ENCODE data around the gene C2CD4C.
"Not testable (repeated sequence)": the region's sequence is repeated elsewhere in the genome, so short reads cannot be mapped to it uniquely, and the experiment has no call there.

The C2CD4C gene

DNA sequence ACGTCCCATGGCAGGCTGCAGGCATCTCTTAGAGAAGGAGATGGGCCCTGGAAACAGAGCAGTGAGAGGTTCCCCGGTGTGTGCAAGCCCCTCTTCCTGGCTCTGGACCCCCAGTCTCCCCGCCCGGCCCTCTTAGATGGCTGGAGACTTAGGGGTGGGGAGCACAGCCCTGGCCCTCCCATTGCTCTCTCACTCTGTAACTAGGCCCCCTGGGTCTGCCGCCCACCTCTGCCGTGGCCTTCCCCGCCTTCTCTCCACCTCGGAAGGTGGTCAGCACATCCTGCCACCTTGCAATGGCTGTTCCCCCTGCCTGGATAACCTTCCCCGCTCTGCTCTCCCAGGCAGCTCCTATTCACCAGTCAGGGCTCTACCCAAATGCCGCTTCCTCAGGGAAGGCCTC is 21.8 kb upstream of the C2CD4C start:
- TF ChIP-seq, protein P1, sequence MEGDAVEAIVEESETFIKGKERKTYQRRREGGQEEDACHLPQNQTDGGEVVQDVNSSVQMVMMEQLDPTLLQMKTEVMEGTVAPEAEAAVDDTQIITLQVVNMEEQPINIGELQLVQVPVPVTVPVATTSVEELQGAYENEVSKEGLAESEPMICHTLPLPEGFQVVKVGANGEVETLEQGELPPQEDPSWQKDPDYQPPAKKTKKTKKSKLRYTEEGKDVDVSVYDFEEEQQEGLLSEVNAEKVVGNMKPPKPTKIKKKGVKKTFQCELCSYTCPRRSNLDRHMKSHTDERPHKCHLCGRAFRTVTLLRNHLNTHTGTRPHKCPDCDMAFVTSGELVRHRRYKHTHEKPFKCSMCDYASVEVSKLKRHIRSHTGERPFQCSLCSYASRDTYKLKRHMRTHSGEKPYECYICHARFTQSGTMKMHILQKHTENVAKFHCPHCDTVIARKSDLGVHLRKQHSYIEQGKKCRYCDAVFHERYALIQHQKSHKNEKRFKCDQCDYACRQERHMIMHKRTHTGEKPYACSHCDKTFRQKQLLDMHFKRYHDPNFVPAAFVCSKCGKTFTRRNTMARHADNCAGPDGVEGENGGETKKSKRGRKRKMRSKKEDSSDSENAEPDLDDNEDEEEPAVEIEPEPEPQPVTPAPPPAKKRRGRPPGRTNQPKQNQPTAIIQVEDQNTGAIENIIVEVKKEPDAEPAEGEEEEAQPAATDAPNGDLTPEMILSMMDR (conservative IDR thresholded peaks at IDR 0.05; ENCODE audit: control insufficient read depth, insufficient read depth, low read depth, low read length) = no peak
- DNase-seq (ENCODE audit: low read depth) = no peak
- H3K4me3 ChIP-seq (ENCODE audit: control insufficient read depth, low read depth, low read length) = no peak overlapping the region

DNA sequence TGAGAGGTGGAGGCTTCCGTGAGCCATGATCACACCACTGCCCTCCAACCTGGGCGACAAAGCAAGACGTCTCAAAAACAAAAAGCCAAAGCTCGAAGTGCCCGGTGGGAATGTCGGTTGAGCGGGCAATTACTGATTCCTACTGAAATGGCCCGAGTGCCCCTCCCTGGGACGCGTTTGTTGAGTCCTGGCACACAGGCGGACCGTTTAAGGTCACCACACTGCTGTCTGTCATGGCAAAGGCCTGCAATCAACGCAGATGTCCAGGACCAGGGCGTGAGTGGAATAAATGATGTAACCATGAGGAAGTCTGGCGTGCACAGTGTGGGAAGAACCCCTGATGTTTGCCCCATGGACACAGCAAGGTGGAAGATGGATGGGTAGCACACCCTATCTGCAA is 19.2 kb upstream of the C2CD4C start:
- H3K4me3 ChIP-seq (ENCODE audit: control insufficient read depth, low read depth, low read length) = no peak overlapping the region
- DNase-seq (ENCODE audit: low read depth) = no peak
- TF ChIP-seq, protein P1 (conservative IDR thresholded peaks at IDR 0.05; ENCODE audit: control insufficient read depth, insufficient read depth, low read depth, low read length) = no peak

DNA sequence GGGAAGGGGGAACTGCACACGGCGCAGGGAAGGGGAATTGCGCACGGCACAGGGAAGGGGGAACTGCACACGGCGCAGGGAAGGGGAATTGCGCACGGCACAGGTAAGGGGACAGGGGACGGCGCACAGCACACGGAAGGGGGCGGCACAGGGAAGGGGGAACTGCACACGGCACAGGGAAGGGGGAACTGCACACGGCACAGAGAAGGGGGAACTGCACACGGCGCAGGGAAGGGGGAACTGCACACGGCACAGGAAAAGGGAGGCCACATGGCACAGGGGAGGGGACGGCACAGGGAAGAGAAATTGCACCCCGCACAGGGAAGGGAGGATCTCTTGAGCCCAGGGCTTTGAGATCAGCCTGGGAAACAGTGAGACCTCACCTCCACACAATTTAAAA is 18.7 kb upstream of the C2CD4C start:
- not testable (repeated sequence) for H3K4me3 ChIP-seq (ENCODE audit: control insufficient read depth, low read depth, low read length); DNase-seq (ENCODE audit: low read depth)

DNA sequence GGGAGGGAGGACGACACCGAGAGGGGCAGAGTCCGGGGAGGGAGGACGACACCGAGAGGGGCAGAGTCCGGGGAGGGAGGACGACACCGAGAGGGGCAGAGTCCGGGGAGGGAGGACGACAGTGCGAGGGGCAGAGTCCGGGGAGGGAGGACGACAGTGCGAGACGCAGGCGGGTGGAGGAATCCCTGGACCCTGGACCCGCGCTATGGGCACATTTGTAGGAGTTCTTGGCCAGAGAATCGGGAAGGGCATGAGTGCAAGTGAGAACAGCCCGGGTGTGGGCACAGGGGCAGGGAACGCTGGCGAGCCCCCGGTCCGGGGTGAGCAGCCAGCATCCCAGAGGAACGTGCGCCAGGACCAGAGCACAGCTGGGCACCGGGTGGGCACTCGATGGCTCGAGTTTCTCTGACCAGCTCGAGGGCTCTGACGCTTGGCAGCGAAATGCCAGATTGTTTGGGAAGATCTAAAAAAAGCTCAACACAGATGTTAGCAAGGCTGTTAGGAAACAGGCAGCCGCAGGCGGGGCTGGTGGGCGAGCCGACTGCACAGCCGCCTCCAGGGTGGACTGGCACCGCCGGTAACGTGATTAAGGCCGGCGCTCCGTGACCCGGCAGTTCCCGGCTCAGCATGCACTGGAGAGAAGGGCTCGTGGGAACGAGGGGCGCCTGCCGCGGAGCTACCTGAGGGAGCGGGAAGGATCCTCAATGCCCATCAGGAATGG is 17.9 kb upstream of the C2CD4C start:
- no peak overlapping the region for H3K4me3 ChIP-seq (ENCODE audit: control insufficient read depth, low read depth, low read length)
- TF ChIP-seq, protein P1 (conservative IDR thresholded peaks at IDR 0.05; ENCODE audit: control insufficient read depth, insufficient read depth, low read depth, low read length) = no peak
- no peak for DNase-seq (ENCODE audit: low read depth)

DNA sequence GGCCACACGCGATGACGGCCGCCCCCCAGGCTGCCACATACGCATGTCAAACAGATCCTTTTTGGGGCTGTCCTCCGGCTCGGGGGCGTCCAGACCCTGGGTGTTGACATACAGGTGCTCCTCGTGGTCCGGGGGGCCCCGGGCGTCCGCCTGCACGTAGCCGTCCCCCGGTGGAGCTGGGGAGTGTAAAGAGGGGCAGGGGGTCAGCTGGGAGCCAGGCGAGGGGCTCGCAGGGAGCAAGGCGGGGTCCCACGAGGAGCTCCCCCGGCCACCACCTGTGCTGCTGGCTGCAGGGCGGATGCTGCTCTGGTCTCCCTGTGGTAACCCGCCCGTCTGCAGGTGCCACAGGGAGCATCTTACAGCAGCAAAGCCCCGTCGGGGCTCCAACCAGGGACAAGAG is 16.1 kb upstream of the C2CD4C start:
- TF ChIP-seq, protein P1 (conservative IDR thresholded peaks at IDR 0.05; ENCODE audit: control insufficient read depth, insufficient read depth, low read depth, low read length) = no peak
- no peak for DNase-seq (ENCODE audit: low read depth)
- no peak overlapping the region for H3K4me3 ChIP-seq (ENCODE audit: control insufficient read depth, low read depth, low read length)

DNA sequence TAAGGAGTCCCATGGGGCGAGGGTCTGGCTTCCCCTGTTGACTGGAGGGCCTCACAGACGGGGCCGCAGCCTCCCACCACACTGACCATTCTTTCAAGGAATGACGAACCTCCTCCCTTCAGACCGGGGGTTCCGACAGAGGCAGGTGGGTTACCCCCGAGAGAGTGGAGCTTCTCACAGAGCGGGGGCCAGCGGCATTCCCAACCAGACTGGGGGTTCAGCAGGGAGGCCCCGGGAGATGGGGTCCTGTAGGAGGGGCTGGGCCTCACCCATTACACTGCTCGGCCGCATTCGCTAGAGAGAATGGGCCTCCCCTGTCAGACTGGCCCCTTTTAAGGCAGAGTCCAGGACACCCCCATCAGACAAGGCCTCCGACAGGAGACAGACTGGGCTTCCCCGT is 15.6 kb upstream of the C2CD4C start:
- no peak overlapping the region for H3K4me3 ChIP-seq (ENCODE audit: control insufficient read depth, low read depth, low read length)
- DNase-seq (ENCODE audit: low read depth) = no peak
- TF ChIP-seq, protein P1 (conservative IDR thresholded peaks at IDR 0.05; ENCODE audit: control insufficient read depth, insufficient read depth, low read depth, low read length) = no peak

DNA sequence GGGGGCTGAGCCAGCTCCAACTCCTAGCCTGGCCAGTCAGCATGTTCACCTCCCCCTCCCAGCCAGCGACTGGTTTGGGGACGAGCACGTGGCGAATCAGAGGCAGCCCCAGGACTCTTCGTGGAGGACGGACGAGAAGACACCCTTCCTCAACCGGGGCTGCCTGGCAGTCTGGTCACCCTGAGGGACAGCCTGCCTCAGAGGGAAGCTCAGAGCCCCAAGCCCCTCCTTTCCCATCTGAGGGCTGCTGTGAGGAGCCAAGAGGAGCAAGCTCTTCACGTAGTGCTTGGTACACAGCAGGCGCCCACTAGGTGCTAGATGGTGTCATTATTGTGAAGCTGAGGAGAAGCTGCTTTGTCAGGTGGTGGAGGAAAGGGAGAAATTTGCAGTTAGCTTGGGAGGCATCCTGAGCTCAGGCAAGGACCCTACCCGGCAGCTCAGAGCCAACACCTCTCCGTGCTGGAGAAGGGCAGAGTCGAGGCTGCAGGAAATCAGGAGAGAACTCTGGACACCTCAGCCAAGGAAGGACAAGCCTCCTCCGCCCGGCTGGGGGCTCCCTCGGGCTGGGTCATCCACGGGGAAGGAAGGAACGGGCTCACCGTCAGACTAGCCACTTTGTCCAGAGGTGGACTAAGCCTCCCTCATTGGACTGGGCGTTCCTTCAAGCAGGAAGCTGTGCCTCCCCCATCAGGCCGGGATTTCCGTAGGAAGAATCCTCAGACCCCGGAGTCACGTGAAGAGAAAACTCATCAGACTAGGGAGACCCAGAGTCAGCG is 14.9 kb upstream of the C2CD4C start:
- H3K4me3 ChIP-seq (ENCODE audit: control insufficient read depth, low read depth, low read length) = no peak overlapping the region
- TF ChIP-seq, protein P1 (conservative IDR thresholded peaks at IDR 0.05; ENCODE audit: control insufficient read depth, insufficient read depth, low read depth, low read length) = no peak
- DNase-seq (ENCODE audit: low read depth) = no peak

DNA sequence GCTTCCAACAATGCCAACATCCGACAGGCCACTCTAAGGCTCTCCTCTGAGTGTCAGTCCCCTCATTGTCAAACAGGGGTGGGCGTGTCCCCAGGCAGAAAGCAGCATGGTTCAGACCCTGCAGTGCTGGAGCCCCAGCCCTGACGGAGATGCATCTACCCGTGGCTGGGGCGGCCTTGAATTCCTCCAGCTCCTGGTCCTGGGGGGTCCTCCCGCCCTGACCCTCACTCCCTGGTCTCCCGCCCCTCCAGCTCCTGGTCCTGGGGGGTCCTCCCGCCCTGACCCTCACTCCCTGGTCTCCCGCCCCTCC is 13.9 kb upstream of the C2CD4C start:
- DNase-seq (ENCODE audit: low read depth) = not testable (repeated sequence)

More for the DNA sequence above, 13.9 kb upstream of the C2CD4C start:
- H3K4me3 ChIP-seq (ENCODE audit: control insufficient read depth, low read depth, low read length) = not testable (repeated sequence)
